Esophagus squamous epithelium (tissue), 4 donors: ENCODE measurements around the gene TMEM201.

ENCODE experiments used
- CTCF ChIP-seq, 6 experiments: fragments of 450-650 bp in 4 of 6; fragments of 200-600 bp in 2 of 6; sonication (generic) in 2 of 6; IDR thresholded peaks; one replicate each; pipeline ENCODE4 v1.5.1; 2016 to 2019; ENCODE audit warnings: antibody characterized with exemption in 6 of 6, mild to moderate bottlenecking in 4 of 6, moderate library complexity in 4 of 6
- POLR2A ChIP-seq, 4 donors: fragments of 450-650 bp; IDR thresholded peaks; one replicate each; pipeline ENCODE4 v1.6.1; 2017; ENCODE audit warnings: antibody characterized with exemption in 4 of 4, mild to moderate bottlenecking in 4 of 4, moderate library complexity in 3 of 4

GRCh38 chr1:9639227-9639626 is 50.5 kb downstream of the TMEM201 start:
- TF ChIP-seq CTCF (IDR thresholded peaks at IDR 0.05) (no peak), POLR2A (IDR thresholded peaks at IDR 0.05) (no peak)
